ENCODE results near the gene SLFN5.
"Not testable (repeated sequence)": the region's sequence is repeated elsewhere in the genome, so short reads cannot be mapped to it uniquely, and the experiment has no call there.

Gene SLFN5

GRCh38 chr17:35242158-35242804 is 591 bp upstream of the SLFN5 start:
- peak; percentile 78 for DNase-seq (ENCODE audit: low read depth)

DNA sequence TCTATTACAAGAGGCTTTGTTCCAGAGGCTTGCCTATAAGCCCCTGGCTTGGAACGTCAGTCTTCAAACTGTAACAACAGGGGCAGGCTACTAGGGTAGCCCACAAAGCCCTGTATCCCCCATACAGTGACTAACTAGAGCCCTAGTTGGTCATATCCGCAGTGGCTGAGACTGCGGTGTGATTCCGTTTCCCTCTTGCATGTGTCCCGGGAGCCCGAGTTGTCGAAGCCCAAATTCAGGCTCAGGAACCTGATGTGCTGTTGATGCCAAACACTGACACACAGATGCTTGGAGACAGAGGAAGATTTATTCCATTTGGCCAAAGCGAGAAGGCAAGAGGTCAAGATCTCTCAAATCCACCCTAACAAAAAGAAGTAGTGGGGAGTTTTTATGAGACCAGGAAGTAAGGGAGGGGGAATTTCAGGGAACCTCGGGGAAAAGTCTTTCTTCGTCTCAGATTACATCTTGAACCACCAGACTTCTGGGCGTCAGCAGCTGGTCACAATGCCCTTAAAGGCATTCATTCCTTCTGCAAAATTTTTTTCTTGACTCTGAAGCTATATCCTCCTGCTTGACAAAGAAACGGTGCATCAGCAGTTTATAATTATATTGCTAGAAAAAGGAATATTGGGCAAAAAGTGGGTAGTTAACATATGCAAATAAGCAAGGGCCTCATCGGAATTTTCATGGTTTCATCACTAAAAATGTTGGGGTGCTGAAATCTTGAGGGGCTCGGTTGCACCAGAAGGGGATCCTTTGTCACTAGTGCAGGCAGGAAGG is 879 bp downstream of the SLFN5 start:
- DNase-seq (ENCODE audit: low read depth), result peak; percentile 37

DNA sequence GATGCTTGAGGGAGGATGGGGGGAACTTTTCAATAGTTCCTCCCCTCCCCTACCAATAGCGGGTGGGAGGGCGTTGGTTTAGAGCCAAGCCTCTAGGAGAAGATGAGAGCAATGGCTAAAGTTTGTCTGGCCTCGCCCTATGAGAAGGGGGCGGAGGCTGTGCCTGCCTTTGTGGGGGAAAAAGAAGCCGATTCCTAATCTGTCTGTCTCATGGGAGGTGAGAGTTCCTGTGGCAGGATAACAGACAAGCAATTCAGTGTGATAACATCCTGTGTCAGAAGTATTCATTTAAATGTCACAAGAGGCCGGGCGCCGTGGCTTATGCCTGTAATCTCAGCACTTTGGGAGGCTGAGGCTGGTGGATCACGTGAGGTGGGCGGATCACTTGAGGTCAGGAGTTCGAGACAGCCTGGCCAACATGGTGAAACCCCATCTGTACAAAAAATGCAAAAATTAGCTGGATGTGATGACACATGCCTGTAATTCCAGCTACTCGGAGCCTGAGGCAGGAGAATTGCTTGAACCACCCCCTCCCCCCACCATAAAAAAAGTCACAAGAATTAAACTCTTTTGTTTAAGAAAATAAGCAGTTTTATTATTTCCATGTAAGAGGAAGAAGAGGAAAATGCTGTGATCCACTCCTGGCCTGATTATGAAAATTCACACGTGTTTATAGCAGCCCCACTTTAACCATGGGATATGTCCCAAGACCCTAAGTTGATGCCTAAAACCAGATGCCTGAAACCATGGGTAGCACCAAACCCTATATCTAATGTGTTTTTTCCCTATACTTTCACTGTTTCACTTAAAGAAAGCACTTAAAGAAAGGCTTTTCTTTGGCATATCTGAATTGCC is 1.7 kb downstream of the SLFN5 start:
- DNase-seq (ENCODE audit: low read depth), result peak; percentile 82

- no peak for DNase-seq (ENCODE audit: low read depth)
These were observed 2.3 kb downstream of the SLFN5 start for GRCh38 chr17:35245196-35245486.

- no peak for DNase-seq (ENCODE audit: low read depth)
These were observed 9.8 kb downstream of the SLFN5 start for GRCh38 chr17:35252651-35253050.

- no peak for DNase-seq (ENCODE audit: low read depth)
These were observed 11.4 kb downstream of the SLFN5 start for GRCh38 chr17:35254107-35254773.

DNA sequence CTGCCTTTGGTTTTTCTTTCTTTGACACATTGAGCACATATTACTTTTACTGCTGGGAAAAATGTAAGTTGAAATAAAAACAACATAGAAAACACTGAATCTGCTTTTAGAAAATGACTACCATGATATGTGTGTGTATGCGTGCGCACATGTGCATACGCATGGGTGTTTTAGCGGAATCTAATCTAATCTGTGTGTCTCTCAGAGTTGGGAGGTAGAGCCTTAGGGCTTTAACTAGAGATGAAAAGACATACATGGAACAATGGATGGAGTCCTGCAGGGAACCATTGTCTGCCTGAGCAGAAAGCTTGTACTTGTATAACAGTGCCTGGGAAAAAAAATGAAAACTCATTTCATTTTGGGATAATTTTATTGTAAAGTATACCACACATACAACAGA is 12.4 kb downstream of the SLFN5 start:
- DNase-seq (ENCODE audit: low read depth), result no peak

GRCh38 chr17:35256629-35257028 is 13.8 kb downstream of the SLFN5 start:
- no peak for DNase-seq (ENCODE audit: low read depth)

DNA sequence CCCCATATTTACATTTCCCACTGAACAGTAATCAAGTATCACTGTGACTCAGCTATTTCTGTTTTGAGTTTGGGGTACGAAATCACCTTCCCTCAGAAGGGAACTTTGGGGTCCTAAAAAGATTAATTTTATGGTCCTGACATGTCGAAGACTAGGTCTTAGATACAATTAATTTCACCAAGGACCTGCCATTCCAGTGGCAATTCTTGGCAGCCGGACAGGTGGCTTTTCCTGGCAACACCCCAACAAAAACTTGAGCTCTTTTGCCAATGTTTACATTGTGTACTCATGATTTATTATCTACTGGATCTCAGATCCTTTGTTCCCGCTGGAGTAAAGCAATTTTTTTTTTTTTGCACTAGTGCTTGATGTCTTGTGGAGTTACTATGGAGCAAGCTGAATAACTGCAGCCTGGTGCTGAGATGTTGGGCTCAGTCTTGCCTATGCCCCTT is 14.4 kb downstream of the SLFN5 start:
- DNase-seq (ENCODE audit: low read depth), result no peak

GRCh38 chr17:35259001-35259400 is 16.1 kb downstream of the SLFN5 start:
- no peak for DNase-seq (ENCODE audit: low read depth)

DNA sequence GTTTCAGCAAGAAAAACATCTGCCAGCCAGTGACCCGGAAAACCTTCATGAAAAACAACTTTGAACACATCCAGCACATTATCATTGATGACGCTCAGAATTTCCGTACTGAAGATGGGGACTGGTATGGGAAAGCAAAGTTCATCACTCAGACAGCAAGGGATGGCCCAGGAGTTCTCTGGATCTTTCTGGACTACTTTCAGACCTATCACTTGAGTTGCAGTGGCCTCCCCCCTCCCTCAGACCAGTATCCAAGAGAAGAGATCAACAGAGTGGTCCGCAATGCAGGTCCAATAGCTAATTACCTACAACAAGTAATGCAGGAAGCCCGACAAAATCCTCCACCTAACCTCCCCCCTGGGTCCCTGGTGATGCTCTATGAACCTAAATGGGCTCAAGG is 22.2 kb downstream of the SLFN5 start:
- DNase-seq (ENCODE audit: low read depth), result no peak

- DNase-seq (ENCODE audit: low read depth), result no peak
These were observed 22.8 kb downstream of the SLFN5 start for GRCh38 chr17:35265566-35266141.

GRCh38 chr17:35274167-35275066 is 31.5 kb downstream of the SLFN5 start:
- DNase-seq (ENCODE audit: low read depth), result not testable (repeated sequence)

DNA sequence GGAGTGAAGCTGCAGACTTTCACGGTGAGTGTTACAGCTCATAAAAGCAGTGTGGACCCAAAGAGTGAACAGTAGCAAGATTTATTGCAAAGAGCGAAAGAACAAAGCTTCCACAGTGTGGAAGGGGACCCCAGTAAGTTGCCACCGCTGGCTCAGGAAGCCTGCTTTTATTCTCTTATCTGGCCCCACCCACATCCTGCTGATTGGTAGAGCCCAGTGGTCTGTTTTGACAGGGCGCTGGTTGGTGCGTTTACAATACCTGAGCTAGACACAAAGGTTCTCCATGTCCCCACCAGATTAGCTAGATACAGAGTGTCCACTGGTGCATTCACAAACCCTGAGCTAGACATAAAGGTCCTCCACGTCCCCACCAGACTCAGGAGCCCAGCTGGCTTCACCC is 35.6 kb downstream of the SLFN5 start:
- DNase-seq (ENCODE audit: low read depth), result not testable (repeated sequence)

GRCh38 chr17:35278876-35279275 is 36.0 kb downstream of the SLFN5 start:
- not testable (repeated sequence) for DNase-seq (ENCODE audit: low read depth)

GRCh38 chr17:35283767-35284166 is 40.9 kb downstream of the SLFN5 start:
- DNase-seq (ENCODE audit: low read depth), result no peak

GRCh38 chr17:35284955-35285354 is 42.1 kb downstream of the SLFN5 start:
- DNase-seq (ENCODE audit: low read depth), result no peak

GRCh38 chr17:35286120-35286781 is 43.4 kb downstream of the SLFN5 start:
- DNase-seq (ENCODE audit: low read depth), result no peak

- DNase-seq (ENCODE audit: low read depth), result no peak
These were observed 44.5 kb downstream of the SLFN5 start for GRCh38 chr17:35287286-35287811.

DNA sequence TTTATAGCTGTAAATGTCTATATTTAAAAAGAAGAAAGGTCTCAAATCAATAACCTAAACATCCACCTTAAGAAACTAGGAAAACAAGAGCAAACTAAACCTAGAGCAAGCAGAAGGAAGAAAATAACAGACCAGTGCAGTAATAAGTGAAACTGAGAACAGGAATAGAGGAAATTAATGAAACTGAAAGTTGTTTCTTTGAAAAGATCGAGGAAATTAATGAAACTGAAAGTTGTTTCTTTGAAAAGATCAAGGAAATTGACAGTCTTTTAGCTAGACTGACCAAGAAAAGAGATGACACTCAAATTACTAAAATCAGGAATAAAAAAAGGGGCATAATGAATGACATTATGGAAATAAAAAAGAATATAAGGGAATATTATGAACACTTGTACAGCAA is 46.4 kb downstream of the SLFN5 start:
- DNase-seq (ENCODE audit: low read depth), result no peak
